Mucosa of descending colon (tissue), 3 donors: ENCODE measurements around the gene NEUROD6. TPM values are rescaled to one million over a fixed set of nuclear protein-coding genes. Genes with fewer than 3 reads are reported as not detected.

ENCODE experiments used
- ATAC-seq: fragments of 200-7000 bp; cut with Tn5 transposase; one replicate; pipeline ENCODE4 v1.9.1; 2020; ENCODE audit warnings: mild to moderate bottlenecking, moderate library complexity
- DNase-seq, 3 donors: peaks; one replicate each; pipeline ENCODE4 v3.0.0-alpha.2; 2020
- H3K36me3 ChIP-seq: fragments of 200-600 bp; one replicate; pipeline ENCODE4 v1.8.0; 2021; ENCODE audit warnings: low read depth, mild to moderate bottlenecking
- H3K4me1 ChIP-seq: fragments of 200-600 bp; one replicate; pipeline ENCODE4 v1.8.0; 2021; ENCODE audit warnings: low read depth, mild to moderate bottlenecking
- H3K4me3 ChIP-seq: fragments of 200-600 bp; one replicate; pipeline ENCODE4 v1.8.0; 2021; ENCODE audit warnings: mild to moderate bottlenecking
- H3K9me3 ChIP-seq: fragments of 200-600 bp; one replicate; pipeline ENCODE4 v1.8.0; 2021; ENCODE audit warnings: mild to moderate bottlenecking
- CTCF ChIP-seq: fragments of 200-600 bp; IDR thresholded peaks from one replicate; pipeline ENCODE4 v1.8.0; 2022; ENCODE audit warnings: antibody characterized with exemption, mild to moderate bottlenecking
- intact Hi-C, 2 donors: fragments of 100-400 bp; cut with DNase I in 1 of 2; cut with micrococcal nuclease in 1 of 2; formaldehyde crosslinking; loops; one replicate each; pipeline versions ENCODE4 v1.11.0 to v1.11.1; 2022; cut with DNase I, micrococcal nuclease
- total RNA-seq, 3 donors: library from RNA; stranded (reverse); fragmentation: NEBNext Ultra II Directional in 2 of 3; extraction: Animal tissue kit (Norgen Biotek cat#: 25700) in 2 of 3; gene quantifications; one replicate each; pipeline versions ENCODE4 v1.2.1 to v1.2.4, GENCODE V29; 2021 to 2023
- donor health status: DM: no; HTN: no; CAD: no; lungs with moderate emphysema.
- donor health status: DM: no; HTN: no; CAD: no.
- donor health status: DM: no; HTN: yes; CAD: no.

The NEUROD6 gene
- total RNA-seq, 3 donors from 2014 or later, result not detected

GRCh38 chr7:31371621-31372020, 31.1 kb upstream of the NEUROD6 start:
- Histone ChIP-seq H3K9me3 (no peaks in the 10 kb centered on the region), H3K36me3 (no peaks in the 10 kb centered on the region), H3K4me3 (no peak overlapping the region), H3K4me1 (no peaks in the 10 kb centered on the region)
- intact Hi-C loops, result no loop called here
- ATAC-seq (no peak), DNase-seq (no peak)
- no peak for TF ChIP-seq CTCF

GRCh38 chr7:31370609-31371008, 30.1 kb upstream of the NEUROD6 start:
- intact Hi-C loops, result no loop called here
- no peak for TF ChIP-seq CTCF
- H3K9me3 ChIP-seq, result no peaks in the 10 kb centered on the region
- no peaks in the 10 kb centered on the region for H3K4me1 ChIP-seq
- H3K36me3 ChIP-seq, result no peaks in the 10 kb centered on the region
- H3K4me3 ChIP-seq, result no peak overlapping the region
- ATAC-seq (no peak), DNase-seq (no peak)

- ATAC-seq (no peak), DNase-seq (no peak)
- intact Hi-C loops, result no loop called here
- H3K4me3 ChIP-seq, result no peak overlapping the region
- TF ChIP-seq CTCF, result no peak
- H3K4me1 ChIP-seq, result no peaks in the 10 kb centered on the region
- H3K36me3 ChIP-seq, result no peaks in the 10 kb centered on the region
- H3K9me3 ChIP-seq, result no peaks in the 10 kb centered on the region
Measured at GRCh38 chr7:31368620-31369019, 28.1 kb upstream of the NEUROD6 start.

- intact Hi-C loops, result no loop called here
- no peak for ATAC-seq
- TF ChIP-seq CTCF, result no peak
Measured at GRCh38 chr7:31363496-31363895, 23.0 kb upstream of the NEUROD6 start.

GRCh38 chr7:31363051-31363450, 22.5 kb upstream of the NEUROD6 start:
- no peaks in the 10 kb centered on the region for H3K36me3 ChIP-seq
- intact Hi-C loops, result no loop called here
- no peak for DNase-seq
- H3K4me1 ChIP-seq, result no peaks in the 10 kb centered on the region
- no peak overlapping the region for H3K4me3 ChIP-seq
- TF ChIP-seq CTCF, result no peak
- no peak for ATAC-seq
- H3K9me3 ChIP-seq, result no peaks in the 10 kb centered on the region

More at GRCh38 chr7:31363496-31363895, 23.0 kb upstream of the NEUROD6 start:
- Histone ChIP-seq H3K4me1 (no peaks in the 10 kb centered on the region), H3K4me3 (no peak overlapping the region), H3K9me3 (no peaks in the 10 kb centered on the region), H3K36me3 (no peaks in the 10 kb centered on the region)
- DNase-seq, result no peak

- no peaks in the 10 kb centered on the region for H3K4me1 ChIP-seq
- H3K36me3 ChIP-seq, result no peaks in the 10 kb centered on the region
- H3K4me3 ChIP-seq, result no peak overlapping the region
- no peak for TF ChIP-seq CTCF
- intact Hi-C loops, result no loop called here
- DNase-seq, result no peak
- H3K9me3 ChIP-seq, result no peaks in the 10 kb centered on the region
- no peak for ATAC-seq
Measured at GRCh38 chr7:31362401-31362800, 21.9 kb upstream of the NEUROD6 start.
